Measurements from ENCODE around the gene TMEM248. TPM values are rescaled to one million over a fixed set of nuclear protein-coding genes. Genes with fewer than 3 reads are reported as not detected.
"Not testable (repeated sequence)": the region's sequence is repeated elsewhere in the genome, so short reads cannot be mapped to it uniquely, and the experiment has no call there.

TMEM248 gene
- total and polyA plus RNA-seq, 9 donors, result 51.8 to 118 (median 100) TPM

DNA sequence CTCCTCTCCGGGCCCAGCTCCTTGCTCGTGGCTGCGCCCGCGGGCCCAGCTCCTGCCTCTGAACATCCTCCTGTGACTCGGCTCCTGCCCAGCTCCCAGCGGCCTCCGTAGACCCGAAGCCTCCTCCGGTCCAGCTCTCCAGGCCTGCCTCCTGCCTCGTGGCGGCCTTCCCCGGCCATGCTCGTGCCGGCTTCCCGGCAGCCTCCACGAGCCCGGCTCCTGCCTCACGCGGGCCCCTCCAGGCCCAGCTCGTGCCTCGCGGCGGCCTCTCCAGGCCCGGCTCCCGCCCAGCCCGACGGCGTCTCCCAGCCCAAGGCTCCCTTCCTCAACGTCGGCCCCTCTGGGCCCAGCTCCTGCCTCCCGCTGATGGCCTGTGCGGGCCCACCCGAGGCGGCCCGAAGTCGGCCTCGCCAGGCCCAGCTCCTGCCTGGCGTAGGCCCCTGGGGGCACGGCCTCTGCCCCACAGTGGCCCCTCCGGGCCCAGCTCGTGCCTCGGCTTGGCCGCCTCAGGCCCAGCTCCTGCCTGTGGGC is 16.9 kb upstream of the TMEM248 start:
- no peaks in the 10 kb centered on the region for H3K4me1 ChIP-seq (ENCODE audit: insufficient read depth)
- H3K9me3 ChIP-seq, result no peaks in the 10 kb centered on the region
- WGBS, 3 donors, result 94 to 97% (median 95%) methylated on average over 39 to 44 of the region's 44 CpGs
- TF ChIP-seq EP300 (IDR thresholded peaks at IDR 0.05) (no peak), POLR2A (IDR thresholded peaks at IDR 0.05) (no peak)
- TF ChIP-seq, protein P1, sequence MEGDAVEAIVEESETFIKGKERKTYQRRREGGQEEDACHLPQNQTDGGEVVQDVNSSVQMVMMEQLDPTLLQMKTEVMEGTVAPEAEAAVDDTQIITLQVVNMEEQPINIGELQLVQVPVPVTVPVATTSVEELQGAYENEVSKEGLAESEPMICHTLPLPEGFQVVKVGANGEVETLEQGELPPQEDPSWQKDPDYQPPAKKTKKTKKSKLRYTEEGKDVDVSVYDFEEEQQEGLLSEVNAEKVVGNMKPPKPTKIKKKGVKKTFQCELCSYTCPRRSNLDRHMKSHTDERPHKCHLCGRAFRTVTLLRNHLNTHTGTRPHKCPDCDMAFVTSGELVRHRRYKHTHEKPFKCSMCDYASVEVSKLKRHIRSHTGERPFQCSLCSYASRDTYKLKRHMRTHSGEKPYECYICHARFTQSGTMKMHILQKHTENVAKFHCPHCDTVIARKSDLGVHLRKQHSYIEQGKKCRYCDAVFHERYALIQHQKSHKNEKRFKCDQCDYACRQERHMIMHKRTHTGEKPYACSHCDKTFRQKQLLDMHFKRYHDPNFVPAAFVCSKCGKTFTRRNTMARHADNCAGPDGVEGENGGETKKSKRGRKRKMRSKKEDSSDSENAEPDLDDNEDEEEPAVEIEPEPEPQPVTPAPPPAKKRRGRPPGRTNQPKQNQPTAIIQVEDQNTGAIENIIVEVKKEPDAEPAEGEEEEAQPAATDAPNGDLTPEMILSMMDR (IDR thresholded peaks at IDR 0.05), result no peak
- no peaks in the 10 kb centered on the region for H3K36me3 ChIP-seq
- no peaks in the 10 kb centered on the region for H3K27me3 ChIP-seq
- no peak overlapping the region for H3K4me3 ChIP-seq
- no peak overlapping the region for H3K27ac ChIP-seq
- intact Hi-C loops (cut with DNase I), result no loop called here
- DNase-seq, result no peak

DNA sequence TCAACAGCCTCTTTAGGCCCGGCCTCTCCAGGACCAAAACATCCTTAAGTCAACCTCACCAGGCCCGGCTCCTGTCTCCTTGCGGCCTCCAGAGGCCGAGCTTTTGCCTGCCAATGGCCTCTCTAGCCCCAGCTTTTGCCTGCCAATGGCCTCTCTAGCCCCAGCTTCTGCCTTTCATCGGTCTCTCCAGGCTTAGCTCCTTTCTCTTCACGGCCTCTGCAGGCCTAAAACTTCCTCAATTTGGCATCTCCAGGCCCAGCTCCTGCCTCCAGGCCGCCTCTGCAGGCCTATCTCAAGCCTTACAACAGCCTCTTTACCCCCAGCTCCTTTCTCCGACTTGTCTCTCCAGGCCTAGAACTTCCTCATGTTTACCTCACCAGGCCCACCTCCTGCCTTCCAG is 15.7 kb upstream of the TMEM248 start:
- Histone ChIP-seq H3K36me3 (no peaks in the 10 kb centered on the region), H3K4me1 (ENCODE audit: insufficient read depth) (no peaks in the 10 kb centered on the region), H3K4me3 (no peak overlapping the region), H3K9me3 (no peaks in the 10 kb centered on the region), H3K27me3 (no peaks in the 10 kb centered on the region), H3K27ac (no peak overlapping the region)
- intact Hi-C loops (cut with DNase I), result no loop called here
- WGBS, 3 donors, result 92 to 94% (median 93%) methylated on average over 8 of the region's 8 CpGs
- TF ChIP-seq POLR2A (IDR thresholded peaks at IDR 0.05) (no peak), EP300 (IDR thresholded peaks at IDR 0.05) (no peak)
- TF ChIP-seq, protein P1 (IDR thresholded peaks at IDR 0.05), result no peak
- DNase-seq, result no peak

DNA sequence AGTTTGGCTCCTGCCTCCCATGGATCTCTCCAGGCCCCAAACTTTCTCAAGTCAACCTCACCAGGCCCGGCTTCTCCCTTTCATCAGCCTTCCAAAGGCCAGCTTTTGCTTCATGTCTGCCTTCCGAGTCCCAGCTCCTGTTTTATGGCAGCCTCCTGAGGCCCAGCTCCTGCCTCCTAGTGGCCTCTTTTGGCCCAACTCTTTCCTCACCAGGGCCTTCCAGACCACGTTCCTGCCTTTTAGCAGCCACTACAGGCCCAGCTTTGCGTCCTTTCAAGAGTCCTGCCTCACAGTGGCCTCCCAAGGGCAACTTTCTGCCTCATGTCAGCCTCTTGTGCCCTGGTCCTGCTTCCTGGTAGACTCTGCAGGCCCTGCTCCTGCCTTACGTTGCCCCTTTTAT is 15.3 kb upstream of the TMEM248 start:
- WGBS, 3 donors, result 85 to 89% (median 87%) methylated on average over 5 of the region's 5 CpGs
- no peak overlapping the region for H3K27ac ChIP-seq
- no peaks in the 10 kb centered on the region for H3K36me3 ChIP-seq
- intact Hi-C loops (cut with DNase I), result no loop called here
- no peaks in the 10 kb centered on the region for H3K27me3 ChIP-seq
- DNase-seq, result no peak
- no peak for TF ChIP-seq EP300 (IDR thresholded peaks at IDR 0.05)
- TF ChIP-seq POLR2A (IDR thresholded peaks at IDR 0.05), result no peak
- TF ChIP-seq, protein P1 (IDR thresholded peaks at IDR 0.05), result no peak
- no peak overlapping the region for H3K4me3 ChIP-seq
- H3K4me1 ChIP-seq (ENCODE audit: insufficient read depth), result no peaks in the 10 kb centered on the region
- no peaks in the 10 kb centered on the region for H3K9me3 ChIP-seq

DNA sequence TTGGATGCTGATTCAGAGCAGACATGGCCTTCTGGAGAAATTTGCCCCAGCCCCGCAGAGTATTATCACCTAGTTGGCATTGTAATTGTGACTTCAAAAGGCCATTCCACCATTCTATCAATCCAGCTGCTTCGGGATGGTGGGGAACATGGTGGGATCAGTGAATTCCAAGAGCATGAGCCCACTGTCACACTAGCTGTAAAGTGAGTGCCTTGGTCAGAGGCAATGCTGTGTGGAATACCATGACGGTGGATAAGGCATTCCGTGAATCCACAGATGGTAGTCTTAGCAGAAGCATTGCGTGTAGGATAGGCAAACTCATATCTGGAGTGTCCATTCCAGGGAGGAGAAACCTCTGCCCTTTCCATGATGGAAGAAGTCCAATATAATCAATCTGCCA is 13.3 kb upstream of the TMEM248 start:
- Histone ChIP-seq H3K9me3 (no peaks in the 10 kb centered on the region), H3K4me3 (no peak overlapping the region), H3K4me1 (ENCODE audit: insufficient read depth) (no peaks in the 10 kb centered on the region), H3K27me3 (no peaks in the 10 kb centered on the region), H3K36me3 (no peaks in the 10 kb centered on the region), H3K27ac (no peak overlapping the region)
- TF ChIP-seq EP300 (IDR thresholded peaks at IDR 0.05) (no peak), POLR2A (IDR thresholded peaks at IDR 0.05) (no peak)
- TF ChIP-seq, protein P1 (IDR thresholded peaks at IDR 0.05), result no peak
- no peak for DNase-seq
- intact Hi-C loops (cut with DNase I), result no loop called here
- 92 to 96% (median 95%) methylated on average over 5 of the region's 5 CpGs for WGBS, 3 donors

DNA sequence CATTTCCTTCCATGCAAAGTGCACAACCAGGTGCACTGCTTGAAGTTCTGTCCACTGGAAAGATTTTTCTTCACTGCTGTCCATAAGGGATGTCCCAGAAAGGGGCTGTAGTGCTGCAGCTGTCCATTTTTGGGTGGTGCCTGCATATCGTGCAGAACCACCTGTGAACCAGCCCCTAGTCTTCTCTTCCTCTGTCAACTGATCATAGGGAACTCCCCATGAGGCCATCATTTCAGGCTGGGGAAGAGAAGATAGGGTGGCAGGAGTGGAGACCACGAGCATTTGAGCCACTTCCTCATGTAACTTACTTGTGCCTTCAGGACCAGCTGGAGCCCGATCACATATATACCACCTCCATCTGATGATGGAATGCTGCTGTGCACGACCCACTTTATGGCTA is 12.4 kb upstream of the TMEM248 start:
- H3K4me1 ChIP-seq (ENCODE audit: insufficient read depth); H3K9me3 ChIP-seq; H3K27ac ChIP-seq; H3K36me3 ChIP-seq; H3K27me3 ChIP-seq; intact Hi-C loops (cut with DNase I); DNase-seq; H3K4me3 ChIP-seq: not testable (repeated sequence)
- WGBS, 3 donors, result 81 to 91% (median 85%) methylated on average over 4 of the region's 4 CpGs
